ENCODE data around the gene NANOS3.

- TF ChIP-seq CTCF (IDR thresholded peaks at IDR 0.05; ENCODE audit: insufficient read depth, low read length) (no peak), POLR2AphosphoS5 (IDR thresholded peaks at IDR 0.05; ENCODE audit: low read depth) (no peak)
Observed at GRCh38 chr19:13849991-13850909, 26.7 kb upstream of the NANOS3 start.

Data from HL-60 (cell line).